Bronchial epithelial cell (primary cell): ENCODE measurements around the gene C6orf15. TPM values are rescaled to one million over a fixed set of nuclear protein-coding genes. Genes with fewer than 3 reads are reported as not detected.

Experiments used
- DNase-seq: peaks from one replicate; pipeline ENCODE4 v3.0.0-alpha.2; 2010; ENCODE audit warnings: low read depth
- FAIRE-seq: peaks from 2 replicates; lab custom pipeline; 2011; peaks lifted over from hg19 to GRCh38; lab: Jason Lieb, UNC
- H3K27me3 ChIP-seq: 2 replicates; pipeline ENCODE4 v1.5.1; 2011; ENCODE audit warnings: low read length; ENCODE audit not compliant: control insufficient read depth, insufficient read depth
- H3K36me3 ChIP-seq: 2 replicates; pipeline ENCODE4 v1.5.1; 2011; ENCODE audit warnings: low read length; ENCODE audit not compliant: control insufficient read depth, insufficient read depth
- H3K4me3 ChIP-seq: 2 replicates; pipeline ENCODE4 v1.5.1; 2011; ENCODE audit warnings: mild to moderate bottlenecking, low read depth, low read length, control low read depth
- CTCF ChIP-seq: IDR thresholded peaks from 2 replicates; pipeline ENCODE4 v1.5.1; 2011; ENCODE audit warnings: mild to moderate bottlenecking, moderate library complexity, low read length, control low read depth, inconsistent platforms; ENCODE audit not compliant: insufficient read depth, severe bottlenecking
- total RNA-seq: library from RNA; depleted of rRNA; stranded (reverse); fragments of >200 nt; gene quantifications from 2 replicates; pipeline ENCODE4 v1.2.1, GENCODE V29; 2014

C6orf15 gene
- total RNA-seq, 1 donor from 2014 or later: not detected

DNA sequence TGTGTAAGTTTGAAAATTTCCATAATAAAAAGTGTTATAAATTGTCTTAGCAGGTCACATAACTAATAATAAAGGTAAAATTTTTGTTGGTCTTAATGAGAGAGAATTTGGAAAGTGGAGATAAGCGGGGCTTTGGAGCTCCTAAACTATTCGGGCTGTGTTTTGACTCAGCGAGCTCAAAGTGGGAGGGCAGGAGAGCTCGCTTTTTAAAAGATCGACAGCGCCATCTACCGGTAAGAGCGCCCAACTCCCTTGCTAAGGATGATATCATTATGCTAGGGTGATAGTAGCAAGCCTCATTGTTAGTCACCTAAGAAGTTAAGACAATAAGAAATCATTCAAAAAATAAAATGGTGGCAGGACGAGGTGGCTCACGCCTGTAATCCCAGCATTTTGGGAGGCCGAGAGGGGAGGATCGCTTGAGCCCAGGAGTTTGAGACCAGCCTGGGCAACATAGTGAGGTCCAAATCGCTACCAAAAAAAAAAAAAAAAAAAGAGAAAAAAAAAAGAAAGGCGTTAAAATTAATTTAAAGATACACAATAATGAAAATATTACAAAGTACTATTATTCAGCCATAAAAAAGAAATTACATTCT lies 24.8 kb downstream of the C6orf15 start:
- Histone ChIP-seq H3K27me3 (no peaks in the 10 kb centered on the region), H3K4me3 (no peak overlapping the region), H3K36me3 (no peaks in the 10 kb centered on the region)
- DNase-seq (peak; percentile 89), FAIRE-seq (no peak)
- peak; percentile 65 for TF ChIP-seq CTCF

DNA sequence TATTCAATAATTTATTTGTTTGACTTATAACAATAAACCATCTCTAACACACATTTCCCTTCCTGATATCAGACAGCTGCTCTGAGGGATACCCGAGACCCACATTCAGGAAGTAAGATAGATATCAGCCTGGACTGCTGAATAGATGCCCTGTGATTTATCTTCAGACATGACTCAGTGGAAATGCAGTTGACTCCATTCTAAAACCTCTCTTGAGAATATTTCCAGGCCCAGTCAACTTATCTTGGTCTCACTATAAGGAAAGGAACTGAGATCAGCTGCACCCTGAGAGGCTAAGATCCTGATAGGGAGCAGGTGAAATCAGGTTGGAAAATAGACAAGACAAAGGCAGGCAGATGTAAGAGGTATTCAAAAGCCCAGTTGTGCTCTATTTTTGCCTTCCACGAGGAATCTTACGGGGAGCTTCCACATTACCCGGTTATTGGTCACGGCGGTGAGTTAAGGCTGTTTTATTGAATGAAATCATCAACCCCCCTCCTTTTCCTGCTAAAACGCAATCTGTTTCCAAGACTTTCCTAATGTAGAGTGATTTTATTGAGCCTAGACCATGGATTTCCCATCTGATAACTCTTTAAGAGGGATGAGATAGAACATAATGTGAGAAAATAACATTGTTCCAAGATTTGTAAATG lies 25.5 kb downstream of the C6orf15 start:
- DNase-seq (peak; percentile 56), FAIRE-seq (no peak)
- H3K27me3 ChIP-seq: no peaks in the 10 kb centered on the region
- no peak overlapping the region for H3K4me3 ChIP-seq
- no peak for TF ChIP-seq CTCF
- no peaks in the 10 kb centered on the region for H3K36me3 ChIP-seq

DNA sequence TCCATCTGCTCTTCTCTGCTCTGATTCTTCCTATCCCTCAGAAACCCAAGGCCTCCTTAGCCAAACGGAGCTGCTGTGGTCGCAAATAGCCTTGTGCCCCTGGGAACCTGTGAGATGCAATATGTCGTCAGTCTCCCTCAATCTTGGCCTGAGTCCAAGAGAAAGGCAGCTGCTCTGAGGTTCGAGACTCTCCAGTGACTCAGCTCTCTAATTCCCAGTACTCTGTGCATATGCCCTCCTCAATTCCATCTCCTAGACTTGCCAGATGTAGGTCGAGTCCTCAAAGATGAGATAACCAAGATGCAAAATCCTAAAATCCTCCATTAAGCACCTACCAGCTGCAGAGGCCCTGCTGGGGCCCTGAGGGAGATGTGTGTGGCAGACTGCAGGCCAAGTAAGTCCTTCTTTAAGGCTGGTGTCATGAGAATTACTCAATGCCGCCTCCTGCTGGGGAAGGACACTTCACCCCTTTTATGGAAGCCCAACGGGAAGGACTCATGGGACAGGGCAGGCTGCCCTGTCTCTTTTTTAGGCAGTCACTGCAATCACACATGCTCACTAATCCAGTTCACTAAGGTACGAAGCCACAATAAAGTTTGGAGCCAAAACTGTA lies 28.5 kb downstream of the C6orf15 start:
- H3K27me3 ChIP-seq: no peaks in the 10 kb centered on the region
- no peak for FAIRE-seq
- no peaks in the 10 kb centered on the region for H3K36me3 ChIP-seq
- peak; percentile 38 for TF ChIP-seq CTCF
- peak; percentile 52 for DNase-seq
- no peak overlapping the region for H3K4me3 ChIP-seq

GRCh38 chr6:31081872-31082271 lies 30.5 kb downstream of the C6orf15 start:
- FAIRE-seq: no peak
- Histone ChIP-seq H3K4me3 (no peak overlapping the region), H3K36me3 (no peaks in the 10 kb centered on the region), H3K27me3 (no peaks in the 10 kb centered on the region)
- TF ChIP-seq CTCF: no peak
- DNase-seq: peak; percentile 54

DNA sequence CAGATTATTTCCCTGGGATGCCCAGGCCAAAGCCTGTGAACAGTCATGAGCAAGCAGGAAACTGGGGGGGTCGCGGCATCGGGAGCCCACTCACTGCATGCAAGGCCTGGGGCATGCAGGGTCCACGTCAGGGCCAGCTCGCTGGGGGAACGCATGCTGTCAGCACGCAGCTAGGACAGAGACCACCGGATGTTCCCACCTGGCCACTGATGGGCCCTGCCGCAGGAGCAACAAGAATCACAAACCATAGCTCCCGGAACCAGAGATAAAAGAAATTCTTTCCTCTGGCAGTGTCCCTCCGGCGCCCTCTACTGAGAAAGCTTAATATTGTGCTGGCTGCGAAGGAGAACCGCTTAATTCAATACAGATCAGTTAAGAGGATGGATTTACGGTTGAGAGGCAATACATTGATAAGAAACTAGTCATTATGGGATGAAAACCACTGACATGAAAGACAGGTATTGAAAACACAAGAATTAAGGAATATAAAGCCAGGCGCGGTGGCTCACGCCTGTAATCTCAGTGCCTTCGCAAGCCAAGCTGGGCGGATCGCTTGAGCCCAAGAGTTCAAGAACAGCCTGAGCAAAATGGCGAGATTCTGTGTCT lies 32.6 kb downstream of the C6orf15 start:
- no peaks in the 10 kb centered on the region for H3K36me3 ChIP-seq
- peak; percentile 72 for TF ChIP-seq CTCF
- H3K4me3 ChIP-seq: no peak overlapping the region
- DNase-seq: peak; percentile 51
- FAIRE-seq: no peak
- no peaks in the 10 kb centered on the region for H3K27me3 ChIP-seq
